IMR-90 (cell line): Measurements from ENCODE around the gene PPP1R1C. TPM values are rescaled to one million over a fixed set of nuclear protein-coding genes. Genes with fewer than 3 reads are reported as not detected.
A peak's percentile ranks its signal among the peaks of the same experiment; 100 is the strongest.

Source experiments
- ATAC-seq: fragments of 200-7000 bp; cut with Tn5 transposase; 2 replicates; pipeline ENCODE4 v1.9.1; 2020; ENCODE audit warnings: low read depth, mild to moderate bottlenecking, moderate library complexity
- BruUV-seq: library from RNA; stranded (reverse); fragments of 400-500 nt; replicated peaks from 2 replicates; lab custom pipeline; 2021; lab: Mats Ljungman, UMichigan
- CTCF ChIA-PET: fragments of 300-600 bp; formaldehyde crosslinking; extraction: SDS; loops from one replicate; lab custom pipeline; 2021; ENCODE audit warnings: antibody characterized with exemption; lab: Yijun Ruan, JAX
- POLR2A ChIA-PET: fragments of 300-600 bp; sonication (Branson Sonifier 250); formaldehyde crosslinking; loops from one replicate; lab custom pipeline; 2022; ENCODE audit warnings: antibody characterized with exemption; ENCODE audit not compliant: unreplicated experiment; lab: Charles Lee
- DNase-seq: peaks from one replicate; pipeline ENCODE4 v3.0.0; 2013
- H2AFZ ChIP-seq: replicated peaks from 2 replicates; pipeline ENCODE3; 2013; ENCODE audit warnings: low read length, mild to moderate bottlenecking; ENCODE audit not compliant: poor library complexity
- H2AK5ac ChIP-seq: 2 replicates; pipeline ENCODE4 v1.6.1; 2013; ENCODE audit warnings: low read depth, low read length, inconsistent platforms
- H2AK9ac ChIP-seq: replicated peaks from 2 replicates; pipeline ENCODE3; 2013; ENCODE audit warnings: mild to moderate bottlenecking, low read depth, low read length, moderate library complexity; ENCODE audit not compliant: poor library complexity
- H2BK120ac ChIP-seq: 2 replicates; pipeline ENCODE4 v1.6.1; 2013; ENCODE audit warnings: low read depth, low read length, inconsistent platforms
- H2BK15ac ChIP-seq: 3 replicates; pipeline ENCODE4 v1.6.1; 2013; ENCODE audit warnings: low read depth, low read length, inconsistent platforms
- H2BK20ac ChIP-seq: 2 replicates; pipeline ENCODE4 v1.6.1; 2013; ENCODE audit warnings: low read depth, mild to moderate bottlenecking, inconsistent platforms, low read length, moderate library complexity
- H2BK5ac ChIP-seq: 2 replicates; pipeline ENCODE4 v1.6.1; 2013; ENCODE audit warnings: mild to moderate bottlenecking, low read depth, low read length, inconsistent platforms; ENCODE audit not compliant: poor library complexity, severe bottlenecking
- H3K14ac ChIP-seq: replicated peaks from 2 replicates; pipeline ENCODE4 v1.6.1; 2013; ENCODE audit warnings: low read depth, low read length, inconsistent platforms
- H3K18ac ChIP-seq: 2 replicates; pipeline ENCODE4 v1.6.1; 2013; ENCODE audit warnings: low read depth, low read length, control low read depth
- H3K23ac ChIP-seq: 2 replicates; pipeline ENCODE4 v1.6.1; 2013; ENCODE audit warnings: low read depth, low read length, inconsistent platforms
- H3K27ac ChIP-seq: 2 replicates; pipeline ENCODE4 v1.5.1; 2013; ENCODE audit warnings: mild to moderate bottlenecking, control low read depth, low read length; ENCODE audit not compliant: insufficient read depth
- H3K27me3 ChIP-seq: 2 replicates; pipeline ENCODE4 v1.6.1; 2013; ENCODE audit warnings: low read length; ENCODE audit not compliant: control insufficient read depth, insufficient read depth
- H3K36me3 ChIP-seq: 2 replicates; pipeline ENCODE4 v1.6.1; 2013; ENCODE audit warnings: low read length, mixed read lengths; ENCODE audit not compliant: control insufficient read depth, insufficient read depth
- H3K4ac ChIP-seq: 2 replicates; pipeline ENCODE4 v1.6.1; 2013; ENCODE audit warnings: low read depth, low read length, inconsistent platforms
- H3K4me1 ChIP-seq: 2 replicates; pipeline ENCODE4 v1.6.1; 2013; ENCODE audit warnings: low read length, mixed read lengths; ENCODE audit not compliant: control insufficient read depth, insufficient read depth
- H3K4me2 ChIP-seq: 2 replicates; pipeline ENCODE4 v1.6.1; 2013; ENCODE audit warnings: low read depth, mild to moderate bottlenecking, control low read depth, low read length, moderate library complexity
- H3K4me3 ChIP-seq: 2 replicates; pipeline ENCODE4 v1.5.1; 2013; ENCODE audit warnings: low read depth, mild to moderate bottlenecking, control low read depth, low read length, moderate library complexity; ENCODE audit not compliant: insufficient read depth
- H3K56ac ChIP-seq: 2 replicates; pipeline ENCODE4 v1.6.1; 2013; ENCODE audit warnings: low read length, inconsistent platforms; ENCODE audit not compliant: insufficient read depth; ENCODE audit errors: extremely low read depth
- H3K79me1 ChIP-seq, 2 experiments: 2 replicates each; pipeline ENCODE4 v1.6.1; 2013; ENCODE audit warnings: low read length in 2 of 2, inconsistent platforms in 1 of 2, low read depth in 1 of 2
- H3K9ac ChIP-seq: 2 replicates; pipeline ENCODE4 v1.6.1; 2013; ENCODE audit warnings: low read depth, low read length, control low read depth
- H3K9me1 ChIP-seq: 2 replicates; pipeline ENCODE4 v1.6.1; 2013; ENCODE audit warnings: low read length, inconsistent platforms; ENCODE audit not compliant: insufficient read depth
- H3K9me3 ChIP-seq: 2 replicates; pipeline ENCODE4 v1.6.1; 2013; ENCODE audit warnings: low read length; ENCODE audit not compliant: control insufficient read depth, insufficient read depth
- H4K20me1 ChIP-seq: 2 replicates; pipeline ENCODE4 v1.6.1; 2013; ENCODE audit warnings: low read length, inconsistent platforms; ENCODE audit not compliant: insufficient read depth
- H4K5ac ChIP-seq: 2 replicates; pipeline ENCODE4 v1.6.1; 2013; ENCODE audit warnings: mild to moderate bottlenecking, low read depth, low read length, control low read depth
- H4K8ac ChIP-seq, 2 experiments: 2 replicates each; pipeline ENCODE4 v1.6.1; 2013; ENCODE audit warnings: low read depth in 2 of 2, low read length in 2 of 2, control low read depth in 1 of 2, inconsistent platforms in 1 of 2
- H4K91ac ChIP-seq: 2 replicates; pipeline ENCODE4 v1.6.1; 2013; ENCODE audit warnings: low read depth, low read length, inconsistent platforms; ENCODE audit not compliant: insufficient read depth
- BHLHE40 ChIP-seq: fragments of 150-350 bp; IDR thresholded peaks from 2 replicates; pipeline ENCODE4 v1.6.1; 2016; ENCODE audit warnings: mild to moderate bottlenecking, low read depth, low read length
- CEBPB ChIP-seq: IDR thresholded peaks from 2 replicates; pipeline ENCODE4 v1.6.1; 2012; ENCODE audit warnings: low read depth, low read length, improper control_type of control experiment
- CHD1 ChIP-seq: IDR thresholded peaks from 2 replicates; pipeline ENCODE4 v1.6.1; 2012; ENCODE audit warnings: low read depth, low read length, improper control_type of control experiment
- CTCF ChIP-seq: conservative IDR thresholded peaks from 2 replicates; pipeline ENCODE4 v1.5.1; 2012; ENCODE audit warnings: mild to moderate bottlenecking, low read depth, low read length, improper control_type of control experiment
- ELK1 ChIP-seq: fragments of 150-350 bp; IDR thresholded peaks from 2 replicates; pipeline ENCODE4 v1.6.1; 2016; ENCODE audit warnings: low read depth, mild to moderate bottlenecking, low read length, moderate library complexity, borderline replicate concordance
- FOS ChIP-seq: fragments of 150-350 bp; IDR thresholded peaks from 2 replicates; pipeline ENCODE4 v1.6.1; 2016; ENCODE audit warnings: low read depth, low read length
- MAFK ChIP-seq: IDR thresholded peaks from 2 replicates; pipeline ENCODE4 v1.6.1; 2012; ENCODE audit warnings: low read depth, low read length, improper control_type of control experiment
- MAZ ChIP-seq: IDR thresholded peaks from 2 replicates; pipeline ENCODE4 v1.6.1; 2012; ENCODE audit warnings: low read depth, mild to moderate bottlenecking, low read length, improper control_type of control experiment, moderate library complexity, borderline replicate concordance
- MXI1 ChIP-seq: IDR thresholded peaks from 2 replicates; pipeline ENCODE4 v1.6.1; 2012; ENCODE audit warnings: low read depth, mild to moderate bottlenecking, low read length, moderate library complexity, borderline replicate concordance
- NFE2L2 ChIP-seq: fragments of 150-350 bp; IDR thresholded peaks from 2 replicates; pipeline ENCODE4 v1.6.1; 2016; ENCODE audit warnings: low read depth, mild to moderate bottlenecking, low read length
- POLR2A ChIP-seq: IDR thresholded peaks from 2 replicates; pipeline ENCODE4 v1.6.1; 2012; ENCODE audit warnings: mild to moderate bottlenecking, low read depth, low read length
- RAD21 ChIP-seq: IDR thresholded peaks from 2 replicates; pipeline ENCODE4 v1.6.1; 2012; ENCODE audit warnings: low read length, improper control_type of control experiment
- RCOR1 ChIP-seq: IDR thresholded peaks from 2 replicates; pipeline ENCODE4 v1.6.1; 2012; ENCODE audit warnings: mild to moderate bottlenecking, low read length, improper control_type of control experiment; ENCODE audit not compliant: insufficient replicate concordance
- RFX5 ChIP-seq: IDR thresholded peaks from 2 replicates; pipeline ENCODE4 v1.8.0; 2012; ENCODE audit warnings: low read depth, mild to moderate bottlenecking, low read length, moderate library complexity
- SMC3 ChIP-seq: fragments of 150-350 bp; IDR thresholded peaks from 2 replicates; pipeline ENCODE4 v1.6.1; 2016; ENCODE audit warnings: low read depth, mild to moderate bottlenecking, antibody characterized with exemption, low read length, moderate library complexity
- USF2 ChIP-seq: fragments of 150-350 bp; IDR thresholded peaks from 2 replicates; pipeline ENCODE4 v1.6.1; 2017; ENCODE audit warnings: mild to moderate bottlenecking, antibody characterized with exemption, low read length, low read depth
- WGBS, 2 experiments: methylation state at CpG; one replicate each; pipeline versions ENCODE4 v1.1.5 to v1.1.7; 2013; ENCODE audit warnings: missing lambda C conversion rate in 2 of 2; ENCODE audit not compliant: insufficient read length in 1 of 2; ENCODE audit errors: extremely low coverage in 2 of 2; 5-methylcytosine and 5-hydroxymethylcytosine counted together
- dilution Hi-C: fragments of 300-500 bp; cut with HindIII; formaldehyde crosslinking; loops from one replicate; pipeline ENCODE4 v1.14.3; 2018; ENCODE audit warnings: low sequenced_read_pairs; ENCODE audit not compliant: unreplicated experiment
- in situ Hi-C: fragments of 300-500 bp; cut with MboI; formaldehyde crosslinking; loops from 3 replicates; pipeline ENCODE4 v1.14.3; 2019; ENCODE audit warnings: low sequenced_read_pairs, inconsistent platforms, mixed read lengths
- intact Hi-C: fragments of 100-400 bp; cut with micrococcal nuclease; formaldehyde crosslinking; loops from 2 replicates; pipeline ENCODE4 v1.10.0; 2022
- polyA plus RNA-seq, 3 experiments: library from polyadenylated mRNA; depleted of rRNA; stranded (reverse); fragments of >200 nt; gene quantifications; 2 replicates each; pipeline ENCODE4 v1.2.3, GENCODE V29; 2012; ENCODE audit warnings: low replicate concordance in 1 of 3
- total RNA-seq: library from RNA; depleted of rRNA; stranded (reverse); fragments of >200 nt; gene quantifications from 2 replicates; pipeline ENCODE4 v1.2.3, GENCODE V29; 2012

The PPP1R1C gene
- total and polyA plus RNA-seq, 2 of the 4 experiments (the other 2 are of a cell fraction), result 0.10 to 0.36 TPM

GRCh38 chr2:182081602-182082260, 96.1 kb downstream of the PPP1R1C start:
- in situ Hi-C loops, result no loop called here

More at GRCh38 chr2:182081602-182082260, 96.1 kb downstream of the PPP1R1C start:
- Histone ChIP-seq H2BK15ac (no peak overlapping the region), H2AFZ (no peak overlapping the region), H2AK5ac (no peak overlapping the region), H3K4ac (no peak overlapping the region), H3K79me1 (no peaks in the 10 kb centered on the region), H3K18ac (no peak overlapping the region), H3K27ac (no peak overlapping the region), H3K9me3 (no peaks in the 10 kb centered on the region), H3K9ac (no peak overlapping the region), H3K56ac (no peak overlapping the region), H3K14ac (no peak overlapping the region), H2AK9ac (no peak overlapping the region), H3K4me3 (no peak overlapping the region), H2BK20ac (no peak overlapping the region), H3K36me3 (no peaks in the 10 kb centered on the region), H4K91ac (no peak overlapping the region), H3K27me3 (no peaks in the 10 kb centered on the region), H4K8ac (no peak overlapping the region), H3K4me2 (no peak overlapping the region), H3K4me1 (no peaks in the 10 kb centered on the region; the same call in 1 of the 2 replicates), H3K9me1 (no peaks in the 10 kb centered on the region), H2BK120ac (no peak overlapping the region), H3K23ac (no peak overlapping the region), H2BK5ac (no peak overlapping the region), H4K20me1 (no peaks in the 10 kb centered on the region), H4K5ac (no peak overlapping the region)
- dilution Hi-C loops, result no loop called here
- TF ChIP-seq ELK1 (no peak), POLR2A (no peak), RAD21 (no peak), SMC3 (no peak), MXI1 (no peak), CHD1 (no peak), RCOR1 (no peak), CTCF (no peak), FOS (no peak), NFE2L2 (no peak), RFX5 (no peak), CEBPB (no peak), USF2 (no peak), MAZ (no peak), BHLHE40 (no peak), MAFK (no peak)
- WGBS, 2 experiments, result no CpG with 5 or more reads among the region's 4 CpGs
- POLR2A ChIA-PET, result no interaction called here
- intact Hi-C loops, result no loop called here
- no TSS peak for BruUV-seq
- CTCF ChIA-PET, result interaction anchor here (1.0 to 1.4 kb wide), 2 partner anchors 339 to 509 kb away, joined by 3 to 6 read pairs; no protein-coding TSS in a partner anchor
- DNase-seq (peak; percentile 19), ATAC-seq (no peak)
